Tibial nerve (tissue), 4 donors: ENCODE data around the gene DDX54. TPM values are rescaled to one million over a fixed set of nuclear protein-coding genes. Genes with fewer than 3 reads are reported as not detected.
"Not testable (repeated sequence)": the region's sequence is repeated elsewhere in the genome, so short reads cannot be mapped to it uniquely, and the experiment has no call there.

Experiments
- DNase-seq, 2 donors: peaks; one replicate each; pipeline ENCODE4 v3.0.0-alpha.2; 2019; ENCODE audit warnings: low spot score in 2 of 2
- H3K27ac ChIP-seq, 4 donors: fragments of 200-600 bp; sonication (generic) in 3 of 4; one replicate each; pipeline ENCODE4 v1.5.1; 2017 to 2019; ENCODE audit warnings: mild to moderate bottlenecking in 1 of 4
- H3K27me3 ChIP-seq, 2 donors: fragments of 200-600 bp; sonication (generic) in 1 of 2; one replicate each; pipeline versions ENCODE4 v1.5.1 to v1.6.0; 2017 to 2019
- H3K36me3 ChIP-seq, 3 donors: fragments of 200-600 bp; sonication (generic); one replicate each; pipeline ENCODE4 v1.5.1; 2018 to 2019
- H3K4me1 ChIP-seq, 4 donors: fragments of 200-600 bp; sonication (generic) in 3 of 4; one replicate each; pipeline ENCODE4 v1.5.1; 2017 to 2019
- H3K4me3 ChIP-seq, 4 donors: fragments of 200-600 bp; sonication (generic) in 3 of 4; one replicate each; pipeline ENCODE4 v1.5.1; 2017 to 2019; ENCODE audit warnings: mild to moderate bottlenecking in 1 of 4, moderate library complexity in 1 of 4
- H3K9me3 ChIP-seq, 4 donors: fragments of 200-600 bp; sonication (generic) in 3 of 4; one replicate each; pipeline ENCODE4 v1.5.1; 2017 to 2019
- CTCF ChIP-seq, 5 experiments: fragments of 200-600 bp in 3 of 5; fragments of 450-650 bp in 2 of 5; sonication (generic) in 3 of 5; IDR thresholded peaks; one replicate each; pipeline ENCODE4 v1.5.1; 2016 to 2019; ENCODE audit warnings: antibody characterized with exemption in 5 of 5, mild to moderate bottlenecking in 3 of 5, moderate library complexity in 2 of 5
- EP300 ChIP-seq, 2 donors: sonication (generic); formaldehyde crosslinking; IDR thresholded peaks; one replicate each; pipeline ENCODE4 v1.6.1; 2017; ENCODE audit warnings: antibody characterized with exemption in 2 of 2, mild to moderate bottlenecking in 1 of 2
- POLR2A ChIP-seq, 2 donors: fragments of 450-650 bp; IDR thresholded peaks; one replicate each; pipeline ENCODE4 v1.6.1; 2017; ENCODE audit warnings: antibody characterized with exemption in 2 of 2, mild to moderate bottlenecking in 2 of 2, moderate library complexity in 2 of 2
- WGBS, 2 donors: methylation state at CpG; one replicate each; pipeline ENCODE4 v1.1.5; 2018; 5-methylcytosine and 5-hydroxymethylcytosine counted together
- total RNA-seq, 4 donors: library from RNA; depleted of rRNA; stranded (reverse); fragments of >200 nt; gene quantifications; one replicate each; pipeline ENCODE4 v1.1.0, GENCODE V29; 2016

Gene DDX54
- total RNA-seq, 4 donors from 2014 or later: 49.4 to 105 (median 83.0) TPM

GRCh38 chr12:113211160-113211559, 25.9 kb upstream of the DDX54 start:
- no peaks in the 10 kb centered on the region for H3K9me3 ChIP-seq
- no peak overlapping the region for H3K4me3 ChIP-seq
- no peak overlapping the region for H3K27ac ChIP-seq
- 95 to 96% methylated on average over 6 of the region's 6 CpGs for WGBS, 2 donors
- TF ChIP-seq CTCF (IDR thresholded peaks at IDR 0.05): no peak
- TF ChIP-seq EP300 (IDR thresholded peaks at IDR 0.05): no peak
- TF ChIP-seq POLR2A (IDR thresholded peaks at IDR 0.05): no peak
- H3K36me3 ChIP-seq: no peaks in the 10 kb centered on the region
- H3K4me1 ChIP-seq: peaks cover 0 to 35% (median 17%) of the 10 kb centered on the region in 4 donors
- no peak for DNase-seq
- no peaks in the 10 kb centered on the region for H3K27me3 ChIP-seq

- Histone ChIP-seq H3K4me3 (no peak overlapping the region), H3K27ac (peak overlapping the region in 3 of 4 donors; percentile 24 to 58 (median 30)), H3K4me1 (peaks cover 0 to 18% (median 6%) of the 10 kb centered on the region in 4 donors), H3K9me3 (no peaks in the 10 kb centered on the region), H3K36me3 (no peaks in the 10 kb centered on the region), H3K27me3 (no peaks in the 10 kb centered on the region)
- TF ChIP-seq CTCF (IDR thresholded peaks at IDR 0.05): no peak
- peak in 1 of 2 donors; percentile 73 for TF ChIP-seq EP300 (IDR thresholded peaks at IDR 0.05)
- DNase-seq: peak in 1 of 2 donors; percentile 47
- WGBS, 2 donors: 65 to 72% methylated on average over 10 of the region's 10 CpGs
These were observed 23.0 kb upstream of the DDX54 start for GRCh38 chr12:113208041-113208934.

GRCh38 chr12:113207613-113208040, 22.3 kb upstream of the DDX54 start:
- no peak for TF ChIP-seq POLR2A (IDR thresholded peaks at IDR 0.05)
- TF ChIP-seq EP300 (IDR thresholded peaks at IDR 0.05): no peak
- TF ChIP-seq CTCF (IDR thresholded peaks at IDR 0.05): no peak
- no peaks in the 10 kb centered on the region for H3K27me3 ChIP-seq
- no peaks in the 10 kb centered on the region for H3K9me3 ChIP-seq
- 74 to 76% methylated on average over 6 of the region's 6 CpGs for WGBS, 2 donors
- no peak overlapping the region for H3K4me3 ChIP-seq
- H3K36me3 ChIP-seq: no peaks in the 10 kb centered on the region
- DNase-seq: no peak
- peak overlapping the region in 1 of 4 donors; percentile 58 for H3K27ac ChIP-seq
- peaks cover 0 to 18% (median 6%) of the 10 kb centered on the region in 4 donors for H3K4me1 ChIP-seq

- not testable (repeated sequence) for H3K4me3 ChIP-seq, H3K9me3 ChIP-seq, H3K36me3 ChIP-seq, H3K27ac ChIP-seq, DNase-seq, H3K27me3 ChIP-seq
- H3K4me1 ChIP-seq: peaks cover 0 to 18% (median 6%) of the 10 kb centered on the region in 4 donors
- 94 to 95% methylated on average over 5 of the region's 5 CpGs for WGBS, 2 donors
These were observed 21.5 kb upstream of the DDX54 start for GRCh38 chr12:113206802-113207201.

GRCh38 chr12:113204804-113205203, 19.5 kb upstream of the DDX54 start:
- Histone ChIP-seq H3K4me1 (peaks cover 0 to 18% (median 6%) of the 10 kb centered on the region in 4 donors), H3K27me3 (no peaks in the 10 kb centered on the region), H3K4me3 (no peak overlapping the region), H3K27ac (peak overlapping the region in 1 of 4 donors; percentile 48), H3K9me3 (no peaks in the 10 kb centered on the region), H3K36me3 (no peaks in the 10 kb centered on the region)
- TF ChIP-seq EP300 (IDR thresholded peaks at IDR 0.05) (no peak), POLR2A (IDR thresholded peaks at IDR 0.05) (no peak), CTCF (IDR thresholded peaks at IDR 0.05) (no peak)
- no peak for DNase-seq
- 68 to 77% methylated on average over 3 of the region's 3 CpGs for WGBS, 2 donors
